Activated CD8-positive, alpha-beta memory T cell treated with anti-CD3 and anti-CD28 coated beads, Interleukin-2, amount 50 U/mL, for 24 hours (primary cell): ENCODE measurements around the gene TSFM.
"Not testable (repeated sequence)": the region's sequence is repeated elsewhere in the genome, so short reads cannot be mapped to it uniquely, and the experiment has no call there.

ENCODE experiments used
- DNase-seq: peaks from one replicate; pipeline ENCODE4 v3.0.0-alpha.2; 2020; ENCODE audit errors: extremely low read depth

Gene TSFM

GRCh38 chr12:57763881-57764661 lies 18.5 kb upstream of the TSFM start:
- no peak for DNase-seq

- DNase-seq, result no peak
These were observed 18.0 kb upstream of the TSFM start for GRCh38 chr12:57764662-57765002.

DNA sequence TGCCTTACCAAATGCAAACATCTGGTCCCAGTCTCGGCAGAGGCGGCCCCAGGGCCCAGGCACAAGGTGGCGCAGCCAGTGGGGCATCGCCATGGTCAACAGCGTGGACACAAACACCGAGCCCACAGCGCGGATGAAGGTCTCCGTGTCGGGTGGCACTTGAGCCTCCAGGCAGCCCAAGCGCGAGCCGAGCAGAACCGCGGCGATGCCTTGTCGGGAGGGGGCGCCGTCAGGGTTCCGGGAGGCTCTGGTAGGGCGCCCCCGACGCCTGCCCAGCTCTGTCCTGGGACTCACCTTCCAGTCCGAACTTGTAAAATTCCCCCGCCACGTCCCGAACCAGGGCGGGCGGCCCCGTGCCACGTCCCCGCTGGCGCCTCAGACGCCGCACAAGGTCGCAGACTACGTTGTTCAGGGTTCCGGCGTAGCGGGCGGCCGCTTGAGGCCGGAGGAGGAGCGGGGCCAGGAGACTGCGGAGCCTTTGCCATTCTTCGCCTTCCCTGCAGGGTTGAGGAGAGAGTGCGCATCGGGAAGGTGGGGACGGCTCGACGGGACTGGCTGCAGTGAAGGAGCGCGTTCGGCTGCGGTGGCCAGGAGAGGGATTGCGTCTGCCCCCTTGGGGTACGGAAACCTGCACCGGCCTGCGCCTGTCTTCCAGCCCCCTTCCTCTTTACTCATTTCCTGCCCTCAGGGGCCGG lies 17.4 kb upstream of the TSFM start:
- no peak for DNase-seq

DNA sequence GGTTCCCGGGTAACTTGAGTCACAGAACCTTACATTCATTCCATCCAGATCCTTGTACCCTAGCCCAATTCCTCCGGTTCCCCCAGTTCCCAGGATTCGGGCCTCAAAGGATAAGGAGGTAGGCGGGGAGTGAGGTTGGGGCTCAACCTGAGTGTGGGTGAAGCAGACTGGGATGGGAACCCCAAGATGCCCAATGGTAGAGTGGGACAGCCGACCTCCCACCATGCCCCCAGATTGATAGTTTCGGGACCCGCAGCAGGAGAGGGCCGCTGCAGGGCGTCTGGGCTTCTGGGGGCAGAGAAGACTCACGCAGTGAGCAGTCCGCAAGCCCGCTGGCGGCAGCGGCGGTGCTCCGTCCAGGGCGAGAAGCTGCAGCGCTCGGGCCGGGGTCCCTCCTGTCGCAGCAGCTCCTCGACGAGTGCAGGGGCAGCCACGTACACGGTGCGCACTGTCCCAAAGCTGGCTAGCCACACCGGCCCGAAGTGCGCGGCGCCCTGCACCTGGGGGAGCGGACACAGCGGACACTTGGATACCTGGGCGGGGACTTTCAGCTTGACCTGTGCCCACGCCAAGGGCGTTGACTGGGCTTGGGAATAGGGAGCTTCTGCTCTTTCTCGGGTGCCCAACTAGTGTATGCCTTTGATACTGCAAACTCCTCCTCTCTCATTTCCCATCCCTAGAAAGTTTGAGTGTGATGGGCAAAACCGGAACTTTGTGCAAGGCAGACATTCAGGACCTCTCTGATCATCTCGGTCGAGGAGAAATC lies 16.7 kb upstream of the TSFM start:
- no peak for DNase-seq

DNA sequence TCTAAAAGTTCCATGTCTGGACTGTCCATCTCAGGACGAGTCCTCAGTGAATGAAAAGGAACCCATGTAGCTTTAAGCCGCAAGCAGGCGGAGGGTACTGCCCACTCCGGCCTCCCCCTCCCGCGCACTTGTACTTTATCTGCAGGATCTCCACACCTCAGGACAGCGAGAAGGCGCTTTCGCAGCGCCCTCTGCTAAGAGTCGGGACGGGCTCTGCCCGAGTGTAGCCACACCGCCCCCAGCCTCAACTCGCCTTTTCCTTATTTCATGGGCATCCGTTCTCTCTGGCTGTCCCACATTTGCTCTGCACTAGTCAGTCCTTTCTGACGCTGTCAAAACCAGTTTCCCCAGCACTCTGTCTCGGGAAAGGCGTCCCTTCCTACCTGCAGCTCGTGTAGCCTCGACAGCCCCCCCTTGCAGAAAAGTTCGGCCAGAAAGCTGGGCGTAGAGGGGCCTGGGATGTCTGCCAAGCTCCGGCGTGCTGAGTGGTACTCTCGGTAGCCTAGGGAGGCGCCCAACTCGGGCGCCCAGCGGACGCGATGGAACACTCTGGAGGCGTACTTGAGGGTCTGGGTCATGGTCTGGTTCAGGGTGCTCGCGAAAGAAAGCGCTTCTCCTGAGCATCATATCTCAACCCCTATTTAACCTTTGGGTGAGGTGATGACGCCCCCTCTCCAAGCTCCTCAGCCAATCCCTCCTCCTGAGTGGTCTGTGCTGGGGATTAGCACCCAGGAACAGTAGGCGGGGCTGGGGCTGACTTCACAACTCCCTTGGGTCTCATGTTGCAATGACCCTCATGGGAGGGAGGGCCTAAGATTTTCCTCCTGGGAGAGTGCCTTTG lies 15.9 kb upstream of the TSFM start, which contains the start of gene CYP27B1:
Gene CYP27B1 (minus strand): TSS at position 615 of the 841 bp plus-strand sequence. CDS start 37 bp downstream, at position 578.
- DNase-seq, result no peak

DNA sequence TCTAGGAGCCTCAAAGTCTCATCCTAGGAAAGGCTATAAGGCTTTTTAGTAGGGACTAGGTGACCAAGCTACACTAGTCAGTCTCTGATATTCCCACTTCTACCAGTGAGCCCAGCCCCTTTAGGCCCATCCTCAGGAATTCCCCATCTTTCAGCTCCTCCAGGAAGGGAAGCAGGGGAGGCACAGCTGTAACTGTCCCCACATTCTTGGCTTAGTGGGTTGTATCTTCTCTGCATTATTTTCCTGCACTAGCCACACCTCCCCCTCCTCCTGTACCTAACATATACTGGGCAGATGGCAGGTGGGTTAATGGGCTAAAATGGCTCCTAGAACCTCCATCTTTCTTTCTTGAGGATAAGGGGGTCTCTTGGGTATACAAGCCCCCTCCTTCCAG lies 15.3 kb upstream of the TSFM start:
- DNase-seq, result no peak

DNA sequence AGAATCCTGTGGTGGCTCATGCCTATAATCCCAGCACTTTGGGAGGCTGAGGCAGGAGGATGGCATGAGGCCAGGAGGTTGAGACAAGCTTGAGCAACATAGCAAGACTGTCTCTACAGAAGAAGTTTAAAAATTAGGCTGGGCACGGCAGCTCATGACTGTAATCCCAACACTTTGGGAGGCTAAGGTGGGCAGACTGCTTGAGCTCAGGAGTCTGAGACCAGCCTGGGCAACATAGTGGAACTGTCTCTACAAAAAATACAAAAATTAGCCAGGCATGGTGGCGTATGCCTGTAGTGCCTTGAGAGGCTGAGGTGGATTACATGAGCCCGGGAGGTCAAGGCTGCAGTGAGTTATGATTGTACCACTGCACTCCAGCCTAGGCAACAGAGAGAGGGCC lies 14.7 kb upstream of the TSFM start:
- no peak for DNase-seq

- no peak for DNase-seq
These were observed 13.0 kb upstream of the TSFM start for GRCh38 chr12:57769594-57769993.

DNA sequence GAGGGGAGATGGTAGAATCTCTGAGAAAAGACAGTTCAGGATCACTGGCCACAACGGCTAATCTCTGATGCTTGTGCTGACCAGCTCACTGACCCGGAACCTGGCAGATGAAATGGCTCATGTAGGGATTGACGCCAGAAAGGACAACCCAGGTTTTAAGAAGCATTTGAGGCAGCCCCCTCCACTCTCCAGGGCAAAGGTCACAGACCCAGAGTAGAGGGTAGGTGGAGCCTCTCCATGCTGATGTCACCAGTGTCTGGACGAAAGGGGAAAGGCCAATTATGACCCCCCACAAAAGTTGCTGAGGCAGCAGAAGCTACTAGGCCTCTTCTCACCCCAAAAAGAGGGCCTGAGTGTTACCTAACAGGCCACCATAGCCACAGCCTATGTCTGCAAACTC lies 11.9 kb upstream of the TSFM start:
- no peak for DNase-seq

GRCh38 chr12:57771236-57771872 lies 11.2 kb upstream of the TSFM start:
- DNase-seq, result peak; percentile 80

DNA sequence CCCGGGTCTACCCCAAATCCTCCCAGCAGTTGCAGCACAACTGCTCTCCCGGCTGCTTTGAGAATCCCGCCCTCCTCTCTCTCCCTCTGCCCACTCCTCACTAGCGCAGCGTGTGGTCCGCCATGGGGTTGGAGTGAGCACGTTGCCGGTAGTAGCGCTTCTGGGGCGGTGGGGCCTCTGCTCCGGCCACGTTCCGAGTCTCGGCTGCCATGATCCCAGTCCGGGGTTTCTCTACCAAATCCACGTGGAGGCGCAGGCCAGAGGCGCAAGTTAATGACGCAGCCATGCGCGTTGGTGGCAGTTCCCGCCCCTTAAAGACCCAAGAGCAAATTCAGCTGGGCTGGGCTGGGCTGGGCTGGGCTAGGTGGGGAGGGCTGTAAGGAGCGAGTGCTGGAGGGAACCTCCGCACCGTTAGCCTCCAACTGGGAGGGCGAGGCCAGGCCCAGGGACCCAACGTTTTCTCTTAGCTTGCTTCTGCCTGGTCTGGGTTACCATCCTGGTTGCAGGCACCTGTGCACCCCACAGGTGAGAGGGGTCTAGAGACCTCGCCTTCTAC lies 10.6 kb upstream of the TSFM start, which contains the start of gene METTL1:
Gene METTL1 (minus strand): TSS at position 233 of the 556 bp plus-strand sequence. CDS start 22 bp downstream, at position 211.
- peak; percentile 85 for DNase-seq

DNA sequence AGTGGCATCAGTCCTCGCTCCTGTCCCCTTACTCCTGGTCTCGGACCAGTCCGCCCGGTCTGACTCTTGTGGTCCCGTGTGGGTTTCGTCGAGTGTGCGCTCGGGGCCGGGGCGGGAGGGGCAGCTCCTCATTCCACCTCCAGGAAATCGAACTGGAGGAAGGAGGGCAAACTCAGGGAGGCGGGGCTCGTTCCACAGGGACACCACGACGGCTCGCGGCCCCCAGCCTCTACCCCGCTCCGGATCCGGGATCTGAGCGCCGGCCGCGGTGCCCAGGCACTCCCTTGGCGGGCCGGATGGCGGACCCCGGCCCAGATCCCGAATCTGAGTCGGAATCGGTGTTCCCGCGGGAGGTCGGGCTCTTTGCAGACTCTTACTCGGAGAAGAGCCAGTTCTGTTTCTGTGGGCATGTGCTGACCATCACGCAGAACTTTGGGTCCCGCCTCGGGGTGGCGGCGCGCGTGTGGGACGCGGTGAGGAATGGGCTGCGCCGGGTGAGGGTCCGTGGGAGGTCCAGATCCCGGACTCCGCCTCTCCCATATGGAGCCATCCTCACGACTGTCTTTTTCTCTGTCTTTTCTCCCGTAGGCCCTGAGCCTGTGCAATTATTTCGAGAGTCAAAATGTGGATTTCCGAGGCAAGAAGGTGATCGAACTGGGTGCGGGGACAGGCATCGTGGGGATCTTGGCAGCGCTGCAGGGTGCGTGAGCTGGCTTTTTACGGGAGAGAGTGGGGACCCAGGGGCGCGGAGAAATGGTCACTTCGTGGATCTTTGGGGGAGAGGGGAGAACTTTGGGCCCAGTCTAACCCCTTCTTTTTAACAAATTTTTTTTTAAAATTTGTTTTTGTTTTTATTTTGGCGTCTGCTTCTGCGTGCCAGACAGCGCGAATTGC lies 9.9 kb upstream of the TSFM start, which contains the start of gene EEF1AKMT3:
Gene EEF1AKMT3 (plus strand): TSS at position 186 of the 894 bp plus-strand sequence. CDS start 111 bp downstream, at position 297.
- no peak for DNase-seq

GRCh38 chr12:57774634-57775033 lies 8.0 kb upstream of the TSFM start:
- not testable (repeated sequence) for DNase-seq

DNA sequence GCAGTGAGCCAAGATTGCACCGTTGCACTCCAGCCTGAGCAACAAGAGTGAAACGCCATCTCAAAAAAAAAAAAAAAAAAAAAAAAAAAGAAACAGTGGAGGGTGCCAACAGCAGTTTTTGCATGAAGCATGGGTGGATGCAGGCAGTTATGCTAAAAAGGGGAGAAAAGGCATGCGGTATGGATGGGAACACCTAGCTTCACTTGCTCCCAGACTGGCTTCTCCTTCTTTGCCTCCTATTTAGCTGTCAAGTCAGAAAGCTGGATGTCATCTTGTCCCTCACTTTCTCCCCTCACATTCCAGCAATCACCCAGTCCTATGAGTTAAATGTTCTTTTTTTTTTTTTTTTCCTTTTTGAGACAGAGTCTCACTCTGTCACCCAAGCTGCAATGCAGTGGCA lies 7.5 kb upstream of the TSFM start:
- no peak for DNase-seq

GRCh38 chr12:57775563-57776246 lies 6.9 kb upstream of the TSFM start:
- no peak for DNase-seq

DNA sequence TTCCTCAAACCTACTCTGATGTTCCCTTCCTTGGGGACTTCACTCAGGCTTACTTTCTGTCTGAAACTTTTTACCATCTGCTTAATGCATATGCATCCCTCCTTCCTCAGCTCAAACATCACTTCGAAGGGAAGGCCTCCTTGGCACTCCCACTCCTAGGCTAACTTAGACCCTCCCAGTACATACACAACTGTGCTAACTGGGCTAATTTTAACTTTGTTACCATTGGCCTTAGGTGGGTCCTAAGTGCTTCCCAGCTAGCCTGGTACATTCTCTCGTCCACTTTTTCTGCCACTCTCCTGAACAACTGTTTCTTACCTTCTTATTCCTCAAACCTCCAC lies 6.4 kb upstream of the TSFM start:
- DNase-seq, result no peak

DNA sequence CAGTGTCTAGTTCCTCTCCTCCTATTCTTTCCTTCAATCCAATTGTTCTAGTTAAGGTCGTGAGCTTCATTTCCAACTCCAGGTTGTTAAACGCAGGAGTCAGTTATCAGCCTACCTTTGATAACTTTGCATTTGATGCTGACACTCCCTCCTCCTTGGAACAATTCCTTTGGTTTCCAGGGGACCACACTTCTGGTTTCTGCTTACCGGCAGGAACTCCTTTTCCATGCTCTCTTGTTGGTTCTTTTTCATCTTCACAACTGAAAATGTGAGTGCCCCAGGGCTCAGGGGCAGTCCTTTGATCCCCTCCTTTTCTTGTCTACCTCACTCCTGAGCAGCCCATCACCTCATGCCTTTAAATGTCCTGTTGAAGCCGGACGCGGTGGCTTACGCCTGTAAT lies 5.2 kb upstream of the TSFM start:
- DNase-seq, result no peak

GRCh38 chr12:57777911-57778310 lies 4.7 kb upstream of the TSFM start:
- no peak for DNase-seq

GRCh38 chr12:57779736-57780135 lies 2.9 kb upstream of the TSFM start:
- DNase-seq, result no peak
